Neural cell (in vitro differentiated cells): ENCODE measurements around the gene DHRS4L2.

Experiments used
- MXI1 ChIP-seq: fragments of 450-650 bp; conservative IDR thresholded peaks from 2 replicates; pipeline ENCODE4 v1.6.1; 2014; ENCODE audit warnings: antibody characterized with exemption, mild to moderate bottlenecking; ENCODE audit not compliant: poor library complexity, severe bottlenecking
- POLR2AphosphoS5 ChIP-seq: IDR thresholded peaks from 2 replicates; pipeline ENCODE4 v1.6.1; 2012
- RAD21 ChIP-seq: fragments of 450-650 bp; conservative IDR thresholded peaks from 2 replicates; pipeline ENCODE4 v1.6.1; 2014; ENCODE audit warnings: antibody characterized with exemption, mild to moderate bottlenecking, moderate library complexity
- SMC3 ChIP-seq: fragments of 450-650 bp; conservative IDR thresholded peaks from 2 replicates; pipeline ENCODE4 v1.6.1; 2014; ENCODE audit warnings: antibody characterized with exemption, mild to moderate bottlenecking, moderate library complexity; ENCODE audit not compliant: poor library complexity
- TF ChIP-seq, protein P1 (sequence below): IDR thresholded peaks from 2 replicates; pipeline ENCODE4 v1.6.1; 2012; ENCODE audit warnings: borderline replicate concordance
- TF ChIP-seq, protein P2 (sequence below): fragments of 450-650 bp; IDR thresholded peaks from 2 replicates; pipeline ENCODE4 v1.5.1; 2014; ENCODE audit warnings: antibody characterized with exemption, mild to moderate bottlenecking, moderate library complexity; ENCODE audit not compliant: poor library complexity, severe bottlenecking

DNA sequence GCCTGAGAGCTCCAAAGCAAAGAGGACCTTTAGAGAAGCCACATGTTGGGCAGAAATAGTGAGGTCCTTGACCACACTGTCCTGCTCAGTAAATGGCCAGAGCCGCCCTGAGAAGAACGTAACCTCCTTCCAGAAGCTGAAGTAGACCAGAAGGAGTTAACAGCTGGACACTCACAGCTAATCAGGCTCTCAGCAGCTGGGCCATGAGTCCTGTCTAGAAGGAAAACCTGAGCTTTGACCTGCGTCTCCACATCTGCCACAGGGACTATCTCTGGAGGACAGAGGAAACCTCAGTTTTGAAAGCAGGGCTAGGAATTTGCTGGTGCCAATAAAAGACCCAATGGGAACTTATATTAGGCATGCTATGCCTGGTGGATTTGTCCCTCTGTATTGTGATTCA is 47.5 kb upstream of the DHRS4L2 start:
- TF ChIP-seq, protein P1, sequence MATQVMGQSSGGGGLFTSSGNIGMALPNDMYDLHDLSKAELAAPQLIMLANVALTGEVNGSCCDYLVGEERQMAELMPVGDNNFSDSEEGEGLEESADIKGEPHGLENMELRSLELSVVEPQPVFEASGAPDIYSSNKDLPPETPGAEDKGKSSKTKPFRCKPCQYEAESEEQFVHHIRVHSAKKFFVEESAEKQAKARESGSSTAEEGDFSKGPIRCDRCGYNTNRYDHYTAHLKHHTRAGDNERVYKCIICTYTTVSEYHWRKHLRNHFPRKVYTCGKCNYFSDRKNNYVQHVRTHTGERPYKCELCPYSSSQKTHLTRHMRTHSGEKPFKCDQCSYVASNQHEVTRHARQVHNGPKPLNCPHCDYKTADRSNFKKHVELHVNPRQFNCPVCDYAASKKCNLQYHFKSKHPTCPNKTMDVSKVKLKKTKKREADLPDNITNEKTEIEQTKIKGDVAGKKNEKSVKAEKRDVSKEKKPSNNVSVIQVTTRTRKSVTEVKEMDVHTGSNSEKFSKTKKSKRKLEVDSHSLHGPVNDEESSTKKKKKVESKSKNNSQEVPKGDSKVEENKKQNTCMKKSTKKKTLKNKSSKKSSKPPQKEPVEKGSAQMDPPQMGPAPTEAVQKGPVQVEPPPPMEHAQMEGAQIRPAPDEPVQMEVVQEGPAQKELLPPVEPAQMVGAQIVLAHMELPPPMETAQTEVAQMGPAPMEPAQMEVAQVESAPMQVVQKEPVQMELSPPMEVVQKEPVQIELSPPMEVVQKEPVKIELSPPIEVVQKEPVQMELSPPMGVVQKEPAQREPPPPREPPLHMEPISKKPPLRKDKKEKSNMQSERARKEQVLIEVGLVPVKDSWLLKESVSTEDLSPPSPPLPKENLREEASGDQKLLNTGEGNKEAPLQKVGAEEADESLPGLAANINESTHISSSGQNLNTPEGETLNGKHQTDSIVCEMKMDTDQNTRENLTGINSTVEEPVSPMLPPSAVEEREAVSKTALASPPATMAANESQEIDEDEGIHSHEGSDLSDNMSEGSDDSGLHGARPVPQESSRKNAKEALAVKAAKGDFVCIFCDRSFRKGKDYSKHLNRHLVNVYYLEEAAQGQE: no peak
- TF ChIP-seq, protein P2, sequence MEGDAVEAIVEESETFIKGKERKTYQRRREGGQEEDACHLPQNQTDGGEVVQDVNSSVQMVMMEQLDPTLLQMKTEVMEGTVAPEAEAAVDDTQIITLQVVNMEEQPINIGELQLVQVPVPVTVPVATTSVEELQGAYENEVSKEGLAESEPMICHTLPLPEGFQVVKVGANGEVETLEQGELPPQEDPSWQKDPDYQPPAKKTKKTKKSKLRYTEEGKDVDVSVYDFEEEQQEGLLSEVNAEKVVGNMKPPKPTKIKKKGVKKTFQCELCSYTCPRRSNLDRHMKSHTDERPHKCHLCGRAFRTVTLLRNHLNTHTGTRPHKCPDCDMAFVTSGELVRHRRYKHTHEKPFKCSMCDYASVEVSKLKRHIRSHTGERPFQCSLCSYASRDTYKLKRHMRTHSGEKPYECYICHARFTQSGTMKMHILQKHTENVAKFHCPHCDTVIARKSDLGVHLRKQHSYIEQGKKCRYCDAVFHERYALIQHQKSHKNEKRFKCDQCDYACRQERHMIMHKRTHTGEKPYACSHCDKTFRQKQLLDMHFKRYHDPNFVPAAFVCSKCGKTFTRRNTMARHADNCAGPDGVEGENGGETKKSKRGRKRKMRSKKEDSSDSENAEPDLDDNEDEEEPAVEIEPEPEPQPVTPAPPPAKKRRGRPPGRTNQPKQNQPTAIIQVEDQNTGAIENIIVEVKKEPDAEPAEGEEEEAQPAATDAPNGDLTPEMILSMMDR: no peak
- TF ChIP-seq MXI1: no peak
- no peak for TF ChIP-seq SMC3
- TF ChIP-seq RAD21: no peak
- TF ChIP-seq POLR2AphosphoS5: no peak
